K562 (cell line): ENCODE data around the gene HAUS3. TPM values are rescaled to one million over a fixed set of nuclear protein-coding genes. Genes with fewer than 3 reads are reported as not detected.

Source experiments
- CBX1 ChIP-seq: sonication (generic); IDR thresholded peaks from 2 replicates; pipeline ENCODE4 v1.6.1; 2016; ENCODE audit warnings: antibody characterized with exemption, low read depth, mild to moderate bottlenecking
- CLOCK ChIP-seq: fragments of 250-450 bp; sonication (Bioruptor Pico); IDR thresholded peaks from 2 replicates; pipeline ENCODE4 v1.4.0; 2020; ENCODE audit warnings: mild to moderate bottlenecking, moderate library complexity, borderline replicate concordance
- GABPB2 ChIP-seq: fragments of 250-450 bp; sonication (Bioruptor Pico); conservative IDR thresholded peaks from 2 replicates; pipeline ENCODE4 v1.5.1; 2021; ENCODE audit warnings: mild to moderate bottlenecking
- MED1 ChIP-seq: sonication (generic); formaldehyde crosslinking; IDR thresholded peaks from 2 replicates; pipeline ENCODE4 v1.8.1; 2023; ENCODE audit warnings: missing genetic modification reagents, borderline replicate concordance
- PYGO2 ChIP-seq: fragments of 450-650 bp; IDR thresholded peaks from 2 replicates; pipeline ENCODE4 v1.6.1; 2016; ENCODE audit warnings: mild to moderate bottlenecking, missing genetic modification characterization, moderate library complexity, missing compliant biosample characterization
- RAD21 ChIP-seq, 2 experiments: fragments of 250-450 bp in 1 of 2; fragments of 450-650 bp in 1 of 2; sonication (Bioruptor Pico) in 1 of 2; formaldehyde crosslinking in 1 of 2; IDR thresholded peaks in 1 of 2; conservative IDR thresholded peaks in 1 of 2; 2 replicates each; pipeline versions ENCODE4 v1.4.0 to v1.8.0; 2020 to 2022; ENCODE audit warnings: mild to moderate bottlenecking in 2 of 2, moderate library complexity in 1 of 2
- TAF15 ChIP-seq: fragments of 200-400 bp; formaldehyde crosslinking; IDR thresholded peaks from 2 replicates; pipeline ENCODE4 v1.6.1; 2017; ENCODE audit warnings: mild to moderate bottlenecking, low read depth, low read length, moderate library complexity
- TAF7 ChIP-seq: fragments of 450-650 bp; IDR thresholded peaks from 2 replicates; pipeline ENCODE4 v1.6.1; 2016; ENCODE audit warnings: missing genetic modification characterization, missing compliant biosample characterization
- ZNF699 ChIP-seq: fragments of 250-450 bp; sonication (Bioruptor Pico); IDR thresholded peaks from 2 replicates; pipeline ENCODE4 v1.8.0; 2021; ENCODE audit warnings: mild to moderate bottlenecking, moderate library complexity; ENCODE audit not compliant: insufficient replicate concordance
- polyA plus RNA-seq, 8 experiments: library from polyadenylated mRNA; depleted of rRNA in 4 of 8; stranded (reverse) in 5 of 8; unstranded in 3 of 8; fragments of >200 nt; fragmentation: Nextera tagmentation in 2 of 8; fragmentation: Illumina TruSeq in 1 of 8; extraction: Ambion mirVana in 2 of 8; extraction: Trizol in 1 of 8; gene quantifications; 2 replicates each; pipeline versions ENCODE4 v1.2.1 to v1.2.3, GENCODE V29; 2011 to 2014; ENCODE audit warnings: inconsistent platforms in 1 of 8, missing spikeins in 1 of 8
- total RNA-seq, 7 experiments: library from RNA; depleted of rRNA in 6 of 7; stranded (reverse); fragments of >200 nt in 6 of 7; fragmentation: Illumina TruSeq in 2 of 7; extraction: Trizol in 2 of 7; gene quantifications; 2 replicates each; pipeline versions ENCODE4 v1.2.1 to v1.2.3, GENCODE V29; 2011 to 2021; ENCODE audit warnings: low replicate concordance in 1 of 7

Gene HAUS3
- total and polyA plus RNA-seq, 9 of the 15 experiments (the other 6 are each of a cell fraction or from before 2014, with no cell fraction given), result 8.9 to 25.7 (median 21.5) TPM

- no peak for TF ChIP-seq CLOCK (CRISPR knock-in tag)
- TF ChIP-seq RAD21 (CRISPR knock-in tag; conservative IDR thresholded peaks at IDR 0.05 in 1 of 2, IDR thresholded peaks at IDR 0.05 in 1 of 2), result no peak
- no peak for TF ChIP-seq ZNF699 (CRISPR knock-in tag)
- TF ChIP-seq PYGO2 (tag), result no peak
- TF ChIP-seq CBX1, result no peak
- TF ChIP-seq TAF15, result no peak
- no peak for TF ChIP-seq MED1
- no peak for TF ChIP-seq TAF7 (tag)
- no peak for TF ChIP-seq GABPB2 (CRISPR knock-in tag)
Observed at GRCh38 chr4:2280531-2281300, 38.8 kb upstream of the HAUS3 start (continued).
